ENCODE data around the gene METTL25B. TPM values are rescaled to one million over a fixed set of nuclear protein-coding genes. Genes with fewer than 3 reads are reported as not detected.

Gene METTL25B
- total RNA-seq, 1 donor: 8.3 TPM

- no peak for DNase-seq (ENCODE audit: insufficient read length, low spot score, missing footprints)
Measured at GRCh38 chr1:156738916-156739315, 10.6 kb downstream of the METTL25B start.

DNA sequence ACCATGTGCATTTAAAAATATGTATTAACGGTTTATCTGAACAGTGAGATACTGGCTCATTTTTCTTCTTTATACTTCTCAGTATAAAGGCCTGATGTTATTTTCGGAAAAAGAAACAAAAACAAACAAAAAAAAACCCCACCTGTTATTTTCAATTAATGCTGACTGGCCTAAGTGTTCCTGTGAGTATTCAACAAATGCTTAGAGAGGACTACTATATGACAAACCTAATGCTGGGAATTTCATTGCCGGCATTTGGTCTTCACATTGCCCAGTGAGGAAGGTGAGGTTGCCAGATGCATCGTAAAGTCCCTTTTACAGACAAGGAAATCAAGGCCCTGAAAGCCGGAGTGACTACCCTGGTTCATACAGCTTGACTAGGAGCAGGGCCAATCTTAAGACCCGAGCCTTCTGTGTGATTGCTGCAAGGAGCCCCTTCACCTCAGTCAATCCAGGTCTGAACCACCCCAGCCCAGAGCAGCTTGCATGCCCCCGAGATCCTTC is 12.0 kb downstream of the METTL25B start:
- no peak for DNase-seq (ENCODE audit: insufficient read length, low spot score, missing footprints)
- Histone ChIP-seq H3K27ac (ENCODE audit: low read depth, low read length) (peak overlapping the region; percentile 44), H3K36me3 (ENCODE audit: insufficient read depth, low read length) (peaks cover 61% of the 10 kb centered on the region), H3K27me3 (ENCODE audit: insufficient read depth, low read length) (no peaks in the 10 kb centered on the region), H3K4me2 (ENCODE audit: insufficient read depth, low read length) (peak overlapping the region; percentile 97), H3K79me2 (ENCODE audit: insufficient read depth, low read length) (peaks cover 42% of the 10 kb centered on the region), H2AFZ (ENCODE audit: low read length) (peak overlapping the region; percentile 85), H3K4me3 (ENCODE audit: insufficient read depth, low read length) (peak overlapping the region; percentile 83), H3K9me3 (ENCODE audit: low read depth, low read length) (no peaks in the 10 kb centered on the region), H4K20me1 (ENCODE audit: insufficient read depth, low read length) (no peaks in the 10 kb centered on the region), H3K4me1 (ENCODE audit: insufficient read depth, low read length) (peaks cover 12% of the 10 kb centered on the region)
- TF ChIP-seq, protein P1, sequence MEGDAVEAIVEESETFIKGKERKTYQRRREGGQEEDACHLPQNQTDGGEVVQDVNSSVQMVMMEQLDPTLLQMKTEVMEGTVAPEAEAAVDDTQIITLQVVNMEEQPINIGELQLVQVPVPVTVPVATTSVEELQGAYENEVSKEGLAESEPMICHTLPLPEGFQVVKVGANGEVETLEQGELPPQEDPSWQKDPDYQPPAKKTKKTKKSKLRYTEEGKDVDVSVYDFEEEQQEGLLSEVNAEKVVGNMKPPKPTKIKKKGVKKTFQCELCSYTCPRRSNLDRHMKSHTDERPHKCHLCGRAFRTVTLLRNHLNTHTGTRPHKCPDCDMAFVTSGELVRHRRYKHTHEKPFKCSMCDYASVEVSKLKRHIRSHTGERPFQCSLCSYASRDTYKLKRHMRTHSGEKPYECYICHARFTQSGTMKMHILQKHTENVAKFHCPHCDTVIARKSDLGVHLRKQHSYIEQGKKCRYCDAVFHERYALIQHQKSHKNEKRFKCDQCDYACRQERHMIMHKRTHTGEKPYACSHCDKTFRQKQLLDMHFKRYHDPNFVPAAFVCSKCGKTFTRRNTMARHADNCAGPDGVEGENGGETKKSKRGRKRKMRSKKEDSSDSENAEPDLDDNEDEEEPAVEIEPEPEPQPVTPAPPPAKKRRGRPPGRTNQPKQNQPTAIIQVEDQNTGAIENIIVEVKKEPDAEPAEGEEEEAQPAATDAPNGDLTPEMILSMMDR (IDR thresholded peaks at IDR 0.05; ENCODE audit: extremely low read depth, low read depth, low read length): no peak

More at GRCh38 chr1:156738916-156739315, 10.6 kb downstream of the METTL25B start:
- Histone ChIP-seq H3K4me3 (ENCODE audit: insufficient read depth, low read length) (no peak overlapping the region), H4K20me1 (ENCODE audit: insufficient read depth, low read length) (no peaks in the 10 kb centered on the region), H3K4me2 (ENCODE audit: insufficient read depth, low read length) (no peak overlapping the region), H3K27me3 (ENCODE audit: insufficient read depth, low read length) (no peaks in the 10 kb centered on the region), H3K4me1 (ENCODE audit: insufficient read depth, low read length) (peaks cover 12% of the 10 kb centered on the region), H2AFZ (ENCODE audit: low read length) (no peak overlapping the region), H3K27ac (ENCODE audit: low read depth, low read length) (no peak overlapping the region), H3K79me2 (ENCODE audit: insufficient read depth, low read length) (peaks cover 30% of the 10 kb centered on the region), H3K36me3 (ENCODE audit: insufficient read depth, low read length) (peaks cover 54% of the 10 kb centered on the region), H3K9me3 (ENCODE audit: low read depth, low read length) (no peaks in the 10 kb centered on the region)
- TF ChIP-seq, protein P1 (IDR thresholded peaks at IDR 0.05; ENCODE audit: extremely low read depth, low read depth, low read length): no peak

DNA sequence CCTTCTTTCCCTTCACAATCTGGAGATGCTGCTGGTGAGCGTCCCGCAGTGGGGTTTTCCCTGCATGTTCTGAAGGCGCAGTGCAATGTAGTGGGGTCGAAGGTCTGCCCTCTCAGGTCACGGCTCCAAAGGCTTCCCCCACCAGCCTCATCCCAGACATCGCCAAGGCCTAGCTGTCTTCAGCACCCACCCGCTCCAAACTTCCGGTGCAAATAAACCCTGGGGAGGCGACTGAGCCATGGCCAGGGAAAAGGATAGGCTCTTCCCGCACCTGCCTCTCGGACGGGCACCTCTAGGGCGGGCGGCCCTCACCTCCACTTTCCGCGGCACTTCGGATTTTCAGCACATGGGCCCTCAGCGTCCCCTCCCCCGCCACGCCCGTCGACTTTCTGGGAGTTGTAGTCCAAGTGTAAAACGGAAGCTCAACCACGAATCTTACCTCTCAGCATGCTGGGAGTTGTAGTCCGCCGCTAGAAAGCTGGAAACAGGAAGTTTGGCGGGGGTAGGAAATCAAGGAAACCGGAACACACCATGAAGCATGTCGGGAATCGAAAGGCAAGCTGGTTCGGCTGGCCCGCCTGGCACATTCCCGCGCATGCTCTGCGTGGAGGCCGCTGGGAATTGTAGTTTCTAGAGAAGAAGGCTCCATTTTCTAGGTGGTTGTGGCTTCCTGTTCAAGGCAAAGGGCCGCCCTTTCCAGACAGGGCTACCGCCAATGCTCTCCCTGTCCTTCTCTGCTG is 12.6 kb downstream of the METTL25B start, which contains the start of gene MRPL24:
Gene MRPL24, minus strand, starts transcription at position 348 of the 740 bp plus-strand sequence. CDS start 2,384 bp downstream, outside the sequence.
- peak within 1 kb of the TSS; percentile 69 for H3K27ac ChIP-seq (ENCODE audit: low read depth, low read length)
- no peaks in the 10 kb centered on the region for H4K20me1 ChIP-seq (ENCODE audit: insufficient read depth, low read length)
- peak; percentile 99 for DNase-seq (ENCODE audit: insufficient read length, low spot score, missing footprints)
- H3K9me3 ChIP-seq (ENCODE audit: low read depth, low read length): no peaks in the 10 kb centered on the region
- TF ChIP-seq, protein P1 (IDR thresholded peaks at IDR 0.05; ENCODE audit: extremely low read depth, low read depth, low read length): no peak
- H3K27me3 ChIP-seq (ENCODE audit: insufficient read depth, low read length): no peaks in the 10 kb centered on the region
- peaks cover 49% of the 10 kb centered on the region for H3K79me2 ChIP-seq (ENCODE audit: insufficient read depth, low read length)
- peak within 1 kb of the TSS; percentile 83 for H3K4me3 ChIP-seq (ENCODE audit: insufficient read depth, low read length)
- H2AFZ ChIP-seq (ENCODE audit: low read length): peak within 1 kb of the TSS; percentile 85
- H3K36me3 ChIP-seq (ENCODE audit: insufficient read depth, low read length): peaks cover 62% of the 10 kb centered on the region
- H3K4me2 ChIP-seq (ENCODE audit: insufficient read depth, low read length): peak within 1 kb of the TSS; percentile 97
- H3K4me1 ChIP-seq (ENCODE audit: insufficient read depth, low read length): peaks cover 16% of the 10 kb centered on the region

- H4K20me1 ChIP-seq (ENCODE audit: insufficient read depth, low read length): no peaks in the 10 kb centered on the region
- H3K79me2 ChIP-seq (ENCODE audit: insufficient read depth, low read length): peaks cover 55% of the 10 kb centered on the region
- peak overlapping the region; percentile 69 for H2AFZ ChIP-seq (ENCODE audit: low read length)
- H3K4me3 ChIP-seq (ENCODE audit: insufficient read depth, low read length): peak overlapping the region; percentile 53
- no peaks in the 10 kb centered on the region for H3K27me3 ChIP-seq (ENCODE audit: insufficient read depth, low read length)
- peaks cover 61% of the 10 kb centered on the region for H3K36me3 ChIP-seq (ENCODE audit: insufficient read depth, low read length)
- peaks cover 22% of the 10 kb centered on the region for H3K4me1 ChIP-seq (ENCODE audit: insufficient read depth, low read length)
- TF ChIP-seq, protein P1 (IDR thresholded peaks at IDR 0.05; ENCODE audit: extremely low read depth, low read depth, low read length): no peak
- H3K27ac ChIP-seq (ENCODE audit: low read depth, low read length): peak overlapping the region; percentile 69
- peak overlapping the region; percentile 67 for H3K4me2 ChIP-seq (ENCODE audit: insufficient read depth, low read length)
- no peaks in the 10 kb centered on the region for H3K9me3 ChIP-seq (ENCODE audit: low read depth, low read length)
- DNase-seq (ENCODE audit: insufficient read length, low spot score, missing footprints): no peak
Measured at GRCh38 chr1:156741481-156741983, 13.3 kb downstream of the METTL25B start.

Measured in osteoblast (primary cell).